Measurements from ENCODE around the gene IFIT5. TPM values are rescaled to one million over a fixed set of nuclear protein-coding genes. Genes with fewer than 3 reads are reported as not detected.
"Not testable (repeated sequence)": the region's sequence is repeated elsewhere in the genome, so short reads cannot be mapped to it uniquely, and the experiment has no call there.

IFIT5 gene
- total RNA-seq, 1 donor from 2014 or later = 11.9 TPM

- DNase-seq = no peak
Measured at GRCh38 chr10:89438525-89438924, 24.2 kb downstream of the IFIT5 start.

- no peak for DNase-seq
Measured at GRCh38 chr10:89440226-89441009, 26.1 kb downstream of the IFIT5 start.

GRCh38 chr10:89442289-89442688 is 27.9 kb downstream of the IFIT5 start:
- no peak for DNase-seq

- not testable (repeated sequence) for DNase-seq
Measured at GRCh38 chr10:89444819-89445218, 30.5 kb downstream of the IFIT5 start.

- DNase-seq = no peak
Measured at GRCh38 chr10:89450901-89451300, 36.5 kb downstream of the IFIT5 start.

- no peak for DNase-seq
Measured at GRCh38 chr10:89452193-89452592, 37.8 kb downstream of the IFIT5 start.

GRCh38 chr10:89454561-89455347 is 40.4 kb downstream of the IFIT5 start:
- no peak for DNase-seq

GRCh38 chr10:89458291-89458690 is 43.9 kb downstream of the IFIT5 start:
- DNase-seq = no peak

GRCh38 chr10:89458784-89459183 is 44.4 kb downstream of the IFIT5 start:
- DNase-seq = no peak

GRCh38 chr10:89463846-89464537 is 49.6 kb downstream of the IFIT5 start:
- no peak for DNase-seq

GRCh38 chr10:89465196-89465595 is 50.8 kb downstream of the IFIT5 start:
- no peak for DNase-seq

GRCh38 chr10:89466599-89467035 is 52.2 kb downstream of the IFIT5 start:
- DNase-seq = peak; percentile 32

- no peak for DNase-seq
Measured at GRCh38 chr10:89468191-89468965, 54.0 kb downstream of the IFIT5 start.

- DNase-seq = no peak
Measured at GRCh38 chr10:89469517-89469916, 55.1 kb downstream of the IFIT5 start.

Other genes starting within 250 kb of the IFIT5 start
- 4.1 TPM for gene CH25H, start 207.3 kb upstream of the IFIT5 start, total RNA-seq
- gene LIPA, start 162.8 kb upstream of the IFIT5 start, total RNA-seq = 43.5 TPM
- gene IFIT2, start 112.5 kb upstream of the IFIT5 start, total RNA-seq = 8.6 TPM
- 11.2 TPM for gene IFIT3, start 86.6 kb upstream of the IFIT5 start, total RNA-seq
- 4.9 TPM for gene IFIT1B, start 36.5 kb upstream of the IFIT5 start, total RNA-seq
- 16.8 TPM for gene IFIT1, start 21.9 kb upstream of the IFIT5 start, total RNA-seq
- 1.7 TPM for gene SLC16A12, start 121.0 kb downstream of the IFIT5 start, total RNA-seq
- gene PANK1, start 230.7 kb downstream of the IFIT5 start, total RNA-seq = 17.3 TPM

Measured in skin of body (tissue), 2 donors.